Measurements from ENCODE around the gene ZNF57.
A peak's percentile ranks its signal among the peaks of the same experiment; 100 is the strongest.

ZNF57 gene

GRCh38 chr19:2942928-2943640 is 42.4 kb downstream of the ZNF57 start:
- Histone ChIP-seq H3K4me3 (ENCODE audit: low read depth in 1 of 2, low read length in 2 of 2) (no peak overlapping the region), H3K36me3 (ENCODE audit: control insufficient read depth in 1 of 2, insufficient read depth in 2 of 2, low read length in 2 of 2) (peaks cover 7 to 15% of the 10 kb centered on the region in 2 donors), H3K27ac (ENCODE audit: low read length) (no peak overlapping the region), H3K9me3 (ENCODE audit: control insufficient read depth in 1 of 2, low read length in 2 of 2) (no peaks in the 10 kb centered on the region), H3K4me1 (ENCODE audit: control insufficient read depth in 1 of 2, insufficient read depth in 2 of 2, low read length in 2 of 2) (peaks cover 0 to 10% of the 10 kb centered on the region in 2 donors), H3K27me3 (ENCODE audit: low read depth, low read length) (no peaks in the 10 kb centered on the region)

DNA sequence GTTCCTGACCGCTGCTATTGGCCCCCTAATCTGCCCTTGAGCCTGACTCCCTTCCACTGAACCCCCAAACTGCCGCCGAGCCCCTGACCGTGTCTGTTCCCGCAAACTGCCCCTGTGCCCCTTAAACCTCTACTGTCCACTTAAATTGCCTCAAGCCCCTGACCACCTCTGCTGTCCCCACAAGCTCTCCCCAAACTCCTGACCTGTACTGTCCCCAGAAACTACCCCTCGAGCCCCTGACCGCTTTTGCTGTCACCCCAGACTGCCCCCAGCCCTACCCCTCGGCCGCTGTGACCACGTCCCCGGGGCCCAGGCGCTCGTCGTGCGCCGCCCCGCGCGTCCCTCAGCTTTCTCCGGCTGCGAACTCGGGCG is 43.7 kb downstream of the ZNF57 start:
- H3K36me3 ChIP-seq (ENCODE audit: control insufficient read depth in 1 of 2, insufficient read depth in 2 of 2, low read length in 2 of 2) = peaks cover 2 to 5% of the 10 kb centered on the region in 2 donors
- H3K4me3 ChIP-seq (ENCODE audit: low read depth in 1 of 2, low read length in 2 of 2) = peak overlapping the region; percentile 70 to 99
- H3K27ac ChIP-seq (ENCODE audit: low read length) = peak overlapping the region; percentile 75
- H3K4me1 ChIP-seq (ENCODE audit: control insufficient read depth in 1 of 2, insufficient read depth in 2 of 2, low read length in 2 of 2) = peaks cover 0 to 15% of the 10 kb centered on the region in 2 donors
- no peaks in the 10 kb centered on the region for H3K27me3 ChIP-seq (ENCODE audit: low read depth, low read length)
- H3K9me3 ChIP-seq (ENCODE audit: control insufficient read depth in 1 of 2, low read length in 2 of 2) = no peaks in the 10 kb centered on the region

DNA sequence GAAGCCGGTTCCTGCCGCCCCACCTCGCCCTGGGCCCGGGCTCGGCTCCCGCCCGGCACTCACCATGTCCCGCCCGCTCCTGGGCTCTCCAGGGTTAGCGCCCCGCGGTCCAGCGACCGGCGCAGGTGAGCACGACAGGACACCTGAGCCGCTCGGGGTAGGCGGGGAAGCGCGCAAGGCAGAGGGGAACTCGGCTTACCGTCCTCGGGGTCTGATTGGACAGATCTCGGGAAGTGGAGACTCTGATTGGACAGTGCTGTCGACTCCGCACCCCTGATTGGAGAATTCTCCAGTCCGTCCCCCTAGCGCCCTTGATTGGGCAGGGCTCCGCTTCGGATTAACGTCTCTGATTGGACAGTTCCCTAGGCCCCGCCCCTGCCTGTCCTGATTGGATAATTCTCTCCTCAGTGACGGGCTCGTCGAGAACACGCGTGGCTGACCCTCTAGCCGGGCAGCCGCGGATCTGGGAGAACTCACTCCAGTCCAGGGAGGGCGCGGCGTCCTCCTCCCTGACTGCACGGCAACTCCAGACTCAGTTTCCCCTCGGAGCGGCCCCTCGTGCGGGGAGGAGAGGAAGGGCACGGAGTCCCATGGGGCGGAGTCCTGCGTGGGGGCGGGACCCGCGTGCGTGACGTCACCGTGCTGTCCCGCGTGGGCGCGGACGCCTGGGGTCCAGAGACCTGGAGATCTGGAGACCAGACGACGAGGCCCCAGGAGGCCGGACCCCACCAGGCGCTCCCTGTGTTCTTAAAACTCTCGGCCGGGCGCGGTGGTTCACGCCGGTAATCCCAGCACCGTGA is 44.2 kb downstream of the ZNF57 start, which contains the start of gene ZNF77:
TSS of gene ZNF77 (minus strand) at position 197 of the 800 bp plus-strand sequence. CDS start at position 66, 131 bp downstream.
- Histone ChIP-seq H3K36me3 (ENCODE audit: control insufficient read depth in 1 of 2, insufficient read depth in 2 of 2, low read length in 2 of 2) (no peaks in the 10 kb centered on the region), H3K9me3 (ENCODE audit: control insufficient read depth in 1 of 2, low read length in 2 of 2) (no peaks in the 10 kb centered on the region), H3K27me3 (ENCODE audit: low read depth, low read length) (no peaks in the 10 kb centered on the region), H3K4me3 (ENCODE audit: low read depth in 1 of 2, low read length in 2 of 2) (peak within 1 kb of the TSS; percentile 70 to 99), H3K4me1 (ENCODE audit: control insufficient read depth in 1 of 2, insufficient read depth in 2 of 2, low read length in 2 of 2) (peaks cover 0 to 21% of the 10 kb centered on the region in 2 donors), H3K27ac (ENCODE audit: low read length) (peak within 1 kb of the TSS; percentile 75)

- Histone ChIP-seq H3K4me3 (ENCODE audit: low read depth in 1 of 2, low read length in 2 of 2) (peak overlapping the region; percentile 70 to 99), H3K9me3 (ENCODE audit: control insufficient read depth in 1 of 2, low read length in 2 of 2) (no peaks in the 10 kb centered on the region), H3K36me3 (ENCODE audit: control insufficient read depth in 1 of 2, insufficient read depth in 2 of 2, low read length in 2 of 2) (no peaks in the 10 kb centered on the region), H3K27me3 (ENCODE audit: low read depth, low read length) (no peaks in the 10 kb centered on the region), H3K27ac (ENCODE audit: low read length) (peak overlapping the region; percentile 75), H3K4me1 (ENCODE audit: control insufficient read depth in 1 of 2, insufficient read depth in 2 of 2, low read length in 2 of 2) (peaks cover 0 to 21% of the 10 kb centered on the region in 2 donors)
Observed at GRCh38 chr19:2945575-2946184, 45.0 kb downstream of the ZNF57 start.

GRCh38 chr19:2949939-2950285 is 49.2 kb downstream of the ZNF57 start:
- no peaks in the 10 kb centered on the region for H3K9me3 ChIP-seq (ENCODE audit: control insufficient read depth in 1 of 2, low read length in 2 of 2)
- no peaks in the 10 kb centered on the region for H3K36me3 ChIP-seq (ENCODE audit: control insufficient read depth in 1 of 2, insufficient read depth in 2 of 2, low read length in 2 of 2)
- peaks cover 0 to 11% of the 10 kb centered on the region in 2 donors for H3K4me1 ChIP-seq (ENCODE audit: control insufficient read depth in 1 of 2, insufficient read depth in 2 of 2, low read length in 2 of 2)
- peak overlapping the region; percentile 85 to 99 for H3K4me3 ChIP-seq (ENCODE audit: low read depth in 1 of 2, low read length in 2 of 2)
- H3K27ac ChIP-seq (ENCODE audit: low read length) = peak overlapping the region; percentile 98
- no peaks in the 10 kb centered on the region for H3K27me3 ChIP-seq (ENCODE audit: low read depth, low read length)

- Histone ChIP-seq H3K9me3 (ENCODE audit: control insufficient read depth in 1 of 2, low read length in 2 of 2) (no peaks in the 10 kb centered on the region), H3K27me3 (ENCODE audit: low read depth, low read length) (no peaks in the 10 kb centered on the region), H3K27ac (ENCODE audit: low read length) (peak overlapping the region; percentile 98), H3K4me1 (ENCODE audit: control insufficient read depth in 1 of 2, insufficient read depth in 2 of 2, low read length in 2 of 2) (peaks cover 0 to 11% of the 10 kb centered on the region in 2 donors), H3K36me3 (ENCODE audit: control insufficient read depth in 1 of 2, insufficient read depth in 2 of 2, low read length in 2 of 2) (no peaks in the 10 kb centered on the region), H3K4me3 (ENCODE audit: low read depth in 1 of 2, low read length in 2 of 2) (peak overlapping the region; percentile 85 to 99)
Observed at GRCh38 chr19:2950286-2951124, 49.8 kb downstream of the ZNF57 start.

GRCh38 chr19:2952953-2953481 is 52.3 kb downstream of the ZNF57 start:
- H3K4me1 ChIP-seq (ENCODE audit: control insufficient read depth in 1 of 2, insufficient read depth in 2 of 2, low read length in 2 of 2) = peaks cover 0 to 11% of the 10 kb centered on the region in 2 donors
- H3K27ac ChIP-seq (ENCODE audit: low read length) = no peak overlapping the region
- H3K27me3 ChIP-seq (ENCODE audit: low read depth, low read length) = no peaks in the 10 kb centered on the region
- no peaks in the 10 kb centered on the region for H3K36me3 ChIP-seq (ENCODE audit: control insufficient read depth in 1 of 2, insufficient read depth in 2 of 2, low read length in 2 of 2)
- H3K9me3 ChIP-seq (ENCODE audit: control insufficient read depth in 1 of 2, low read length in 2 of 2) = no peaks in the 10 kb centered on the region
- peak overlapping the region in 1 of 2 donors; percentile 0 for H3K4me3 ChIP-seq (ENCODE audit: low read depth in 1 of 2, low read length in 2 of 2)

- no peaks in the 10 kb centered on the region for H3K27me3 ChIP-seq (ENCODE audit: low read depth, low read length)
- H3K36me3 ChIP-seq (ENCODE audit: control insufficient read depth in 1 of 2, insufficient read depth in 2 of 2, low read length in 2 of 2) = no peaks in the 10 kb centered on the region
- no peak overlapping the region for H3K4me3 ChIP-seq (ENCODE audit: low read depth in 1 of 2, low read length in 2 of 2)
- H3K27ac ChIP-seq (ENCODE audit: low read length) = no peak overlapping the region
- no peaks in the 10 kb centered on the region for H3K9me3 ChIP-seq (ENCODE audit: control insufficient read depth in 1 of 2, low read length in 2 of 2)
- H3K4me1 ChIP-seq (ENCODE audit: control insufficient read depth in 1 of 2, insufficient read depth in 2 of 2, low read length in 2 of 2) = no peaks in the 10 kb centered on the region
Observed at GRCh38 chr19:2957160-2957559, 56.4 kb downstream of the ZNF57 start.

DNA sequence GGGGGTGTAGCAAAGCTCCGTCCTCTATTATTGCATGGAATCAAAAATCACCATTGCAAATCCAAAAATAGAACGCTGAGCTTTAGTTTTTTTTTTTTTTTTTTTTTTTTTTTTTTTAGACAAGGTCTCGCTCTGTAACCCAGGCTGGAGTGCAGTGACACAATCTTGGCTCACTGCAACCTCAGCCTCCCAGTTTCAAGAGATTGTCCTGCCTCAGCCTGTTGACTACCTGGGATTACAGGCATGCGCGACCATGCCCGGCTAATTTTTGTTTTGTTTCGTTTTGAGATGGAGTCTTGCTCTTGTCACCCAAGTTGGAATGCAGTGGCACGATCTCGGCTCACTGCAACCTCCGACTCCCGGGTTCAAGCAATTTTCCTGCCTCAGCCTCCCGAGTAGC is 59.4 kb downstream of the ZNF57 start:
- Histone ChIP-seq H3K9me3 (ENCODE audit: control insufficient read depth in 1 of 2, low read length in 2 of 2) (no peaks in the 10 kb centered on the region), H3K36me3 (ENCODE audit: control insufficient read depth in 1 of 2, insufficient read depth in 2 of 2, low read length in 2 of 2) (no peaks in the 10 kb centered on the region), H3K4me3 (ENCODE audit: low read depth in 1 of 2, low read length in 2 of 2) (no peak overlapping the region), H3K4me1 (ENCODE audit: control insufficient read depth in 1 of 2, insufficient read depth in 2 of 2, low read length in 2 of 2) (no peaks in the 10 kb centered on the region), H3K27me3 (ENCODE audit: low read depth, low read length) (no peaks in the 10 kb centered on the region), H3K27ac (ENCODE audit: low read length) (no peak overlapping the region)

DNA sequence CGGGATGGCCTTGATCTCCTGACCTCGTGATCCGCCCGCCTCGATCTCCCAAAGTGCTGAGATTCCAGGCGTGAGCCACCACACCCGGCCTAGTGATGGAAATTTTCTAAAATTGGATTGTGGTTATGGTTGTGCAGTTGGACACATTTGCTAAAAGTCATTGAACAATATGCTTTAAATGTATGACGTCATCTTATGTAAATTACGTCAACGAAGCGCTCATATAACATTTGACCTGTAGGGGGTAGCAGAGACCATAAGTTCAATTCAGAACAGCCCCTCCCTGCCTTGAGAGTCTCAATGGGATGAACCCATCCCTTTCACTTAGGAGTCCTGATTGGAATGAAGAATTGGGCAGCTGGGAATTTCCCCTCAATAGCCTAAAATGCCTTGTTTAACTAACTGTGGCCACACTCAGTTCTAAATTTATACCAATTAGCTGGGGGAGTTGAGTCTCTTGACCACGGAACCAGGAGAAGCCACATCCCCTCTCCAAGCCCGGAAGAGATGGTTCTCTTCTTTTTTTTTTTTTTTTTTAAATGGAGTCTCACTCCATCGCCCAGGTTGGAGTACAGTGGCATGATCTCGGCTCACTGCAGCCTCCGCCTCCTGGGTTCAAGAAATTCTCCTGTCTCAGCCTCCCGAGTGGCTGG is 61.4 kb downstream of the ZNF57 start:
- Histone ChIP-seq H3K4me3 (ENCODE audit: low read depth in 1 of 2, low read length in 2 of 2) (no peak overlapping the region), H3K27ac (ENCODE audit: low read length) (no peak overlapping the region), H3K4me1 (ENCODE audit: control insufficient read depth in 1 of 2, insufficient read depth in 2 of 2, low read length in 2 of 2) (no peaks in the 10 kb centered on the region), H3K9me3 (ENCODE audit: control insufficient read depth in 1 of 2, low read length in 2 of 2) (no peaks in the 10 kb centered on the region), H3K36me3 (ENCODE audit: control insufficient read depth in 1 of 2, insufficient read depth in 2 of 2, low read length in 2 of 2) (no peaks in the 10 kb centered on the region), H3K27me3 (ENCODE audit: low read depth, low read length) (no peaks in the 10 kb centered on the region)

Data from muscle layer of duodenum (tissue), 2 donors.